GM12878 (cell line): ENCODE results near the gene MYBPC1. TPM values are rescaled to one million over a fixed set of nuclear protein-coding genes. Genes with fewer than 3 reads are reported as not detected.
A peak's percentile ranks its signal among the peaks of the same experiment; 100 is the strongest.

ENCODE experiments used
- ATAC-seq: fragments of 200-7000 bp; cut with Tn5 transposase; 3 replicates; pipeline ENCODE4 v1.9.1; 2020; ENCODE audit warnings: mild to moderate bottlenecking, moderate library complexity
- BruUV-seq: library from RNA; stranded (reverse); fragments of 400-500 nt; replicated peaks from 2 replicates; lab custom pipeline; 2021; lab: Mats Ljungman, UMichigan
- CTCF ChIA-PET: fragments of 300-600 bp; sonication (Branson Sonifier 250); formaldehyde crosslinking; extraction: SDS; loops from one replicate; lab custom pipeline; 2021; ENCODE audit warnings: inconsistent platforms; lab: Yijun Ruan, JAX
- POLR2A ChIA-PET: fragments of 350-600 bp; formaldehyde crosslinking; extraction: SDS; loops from one replicate; lab custom pipeline; 2021; ENCODE audit warnings: inconsistent platforms; lab: Charles Lee
- RAD21 ChIA-PET: fragments of 300-600 bp; sonication (Branson Sonifier 250); formaldehyde crosslinking; loops from one replicate; lab custom pipeline; 2023; ENCODE audit warnings: antibody characterized with exemption; ENCODE audit not compliant: unreplicated experiment; lab: Charles Lee
- SMC1A ChIA-PET: fragments of 300-600 bp; sonication (Branson Sonifier 250); formaldehyde crosslinking; loops from one replicate; lab custom pipeline; 2023; ENCODE audit not compliant: unreplicated experiment, uncharacterized antibody; lab: Charles Lee
- DNase-seq: peaks from one replicate; pipeline ENCODE4 v3.0.0-alpha.2; 2011; ENCODE audit warnings: low read depth, low spot score
- FAIRE-seq: peaks from 3 replicates; lab custom pipeline; 2011; peaks lifted over from hg19 to GRCh38; lab: Jason Lieb, UNC
- H2AFZ ChIP-seq: 2 replicates; pipeline ENCODE4 v1.6.0; 2011; ENCODE audit warnings: low read depth, low read length, control low read depth; ENCODE audit not compliant: control insufficient read depth
- H3K27ac ChIP-seq: 2 replicates; pipeline ENCODE4 v1.5.1; 2011; ENCODE audit warnings: control low read depth; ENCODE audit not compliant: control insufficient read depth, insufficient read depth
- H3K27me3 ChIP-seq, 2 experiments: replicated peaks in 1 of 2; 2 replicates each; pipeline versions ENCODE4 v1.6.0 to v1.6.1; 2011; ENCODE audit warnings: low read length in 1 of 2; ENCODE audit not compliant: control insufficient read depth in 2 of 2, insufficient read depth in 2 of 2
- H3K36me3 ChIP-seq, 2 experiments: 2 replicates each; pipeline ENCODE4 v1.5.1; 2011; ENCODE audit warnings: low read length in 1 of 2; ENCODE audit not compliant: control insufficient read depth in 2 of 2, insufficient read depth in 2 of 2
- H3K4me1 ChIP-seq: 2 replicates; pipeline ENCODE4 v1.6.1; 2011; ENCODE audit warnings: mild to moderate bottlenecking, low read length, moderate library complexity, mixed read lengths; ENCODE audit not compliant: control insufficient read depth, insufficient read depth
- H3K4me2 ChIP-seq: 2 replicates; pipeline ENCODE4 v1.6.0; 2011; ENCODE audit warnings: control low read depth; ENCODE audit not compliant: control insufficient read depth, insufficient read depth
- H3K4me3 ChIP-seq: fragments of 200-600 bp; sonication (generic); 2 replicates; pipeline ENCODE4 v1.5.1; 2016
- H3K79me2 ChIP-seq: 2 replicates; pipeline ENCODE4 v1.6.0; 2011; ENCODE audit warnings: low read length; ENCODE audit not compliant: control insufficient read depth, insufficient read depth
- H3K9ac ChIP-seq: 2 replicates; pipeline ENCODE4 v1.8.0; 2011; ENCODE audit warnings: low read length, control low read depth, mixed read lengths; ENCODE audit not compliant: control insufficient read depth, insufficient read depth
- H3K9me3 ChIP-seq: replicated peaks from 3 replicates; pipeline ENCODE4 v1.5.1; 2011; ENCODE audit warnings: mild to moderate bottlenecking, low read length; ENCODE audit not compliant: control insufficient read depth, insufficient read depth
- H4K20me1 ChIP-seq: 2 replicates; pipeline ENCODE4 v1.6.0; 2011; ENCODE audit not compliant: control insufficient read depth, insufficient read depth
- BCL11A ChIP-seq: IDR thresholded peaks from 2 replicates; pipeline ENCODE4 v1.6.1; 2011; ENCODE audit warnings: low read depth, low read length
- CBX3 ChIP-seq: fragments of 200-600 bp; sonication (generic); IDR thresholded peaks from 2 replicates; pipeline ENCODE4 v1.6.1; 2016; ENCODE audit warnings: low read depth, borderline replicate concordance
- E2F4 ChIP-seq: IDR thresholded peaks from 2 replicates; pipeline ENCODE4 v1.6.1; 2012; ENCODE audit warnings: low read depth, low read length, improper control_type of control experiment
- E2F8 ChIP-seq: fragments of 450-650 bp; IDR thresholded peaks from 2 replicates; pipeline ENCODE4 v1.6.1; 2018; ENCODE audit warnings: mild to moderate bottlenecking, low read depth, moderate library complexity; ENCODE audit not compliant: partially characterized antibody
- JUNB ChIP-seq: IDR thresholded peaks from 2 replicates; pipeline ENCODE4 v1.6.1; 2016; ENCODE audit warnings: antibody characterized with exemption, mild to moderate bottlenecking
- MYB ChIP-seq: fragments of 150-350 bp; IDR thresholded peaks from 2 replicates; pipeline ENCODE4 v1.6.1; 2014; ENCODE audit warnings: mild to moderate bottlenecking, low read depth, low read length, borderline replicate concordance
- RAD51 ChIP-seq: fragments of 450-650 bp; IDR thresholded peaks from 2 replicates; pipeline ENCODE4 v1.6.1; 2016; ENCODE audit warnings: moderate library complexity, mild to moderate bottlenecking, inconsistent platforms
- RFX5 ChIP-seq: IDR thresholded peaks from 2 replicates; pipeline ENCODE4 v1.6.1; 2011; ENCODE audit warnings: low read depth, low read length, improper control_type of control experiment
- RUNX3 ChIP-seq: IDR thresholded peaks from 2 replicates; pipeline ENCODE4 v1.6.1; 2012; ENCODE audit warnings: low read length, inconsistent platforms
- SRF ChIP-seq, 2 experiments: IDR thresholded peaks; 2 replicates each; pipeline ENCODE4 v1.6.1; 2011; ENCODE audit warnings: low read depth in 2 of 2, low read length in 2 of 2, mild to moderate bottlenecking in 1 of 2, moderate library complexity in 1 of 2
- TARDBP ChIP-seq: IDR thresholded peaks from 2 replicates; pipeline ENCODE4 v1.6.1; 2016; ENCODE audit warnings: borderline replicate concordance
- USF2 ChIP-seq: IDR thresholded peaks from 2 replicates; pipeline ENCODE4 v1.6.1; 2011; ENCODE audit warnings: low read depth, low read length, improper control_type of control experiment, borderline replicate concordance
- ZNF24 ChIP-seq: fragments of 450-650 bp; IDR thresholded peaks from 2 replicates; pipeline ENCODE4 v1.6.1; 2017; ENCODE audit warnings: antibody characterized with exemption, mild to moderate bottlenecking
- WGBS: methylation state at CpG from one replicate; pipeline ENCODE4 v1.1.6; 2016; ENCODE audit warnings: low lambda C conversion rate; ENCODE audit not compliant: insufficient replicate concordance, insufficient coverage; ENCODE audit errors: missing lambda C conversion rate; 5-methylcytosine and 5-hydroxymethylcytosine counted together
- in situ Hi-C: fragments of 300-500 bp; cut with MboI; formaldehyde crosslinking; loops from 9 replicates; pipeline ENCODE4 v1.14.3; 2018; ENCODE audit warnings: mixed read lengths
- intact Hi-C: fragments of 100-400 bp; cut with micrococcal nuclease; formaldehyde crosslinking; loops from one replicate; pipeline ENCODE4 v1.14.2; 2022; ENCODE audit not compliant: unreplicated experiment
- polyA plus RNA-seq, 11 experiments: library from polyadenylated mRNA; depleted of rRNA in 4 of 11; unstranded in 6 of 11; stranded (reverse) in 5 of 11; fragments of >200 nt; fragmentation: Nextera tagmentation in 4 of 11; fragmentation: Illumina TruSeq in 1 of 11; extraction: Ambion mirVana in 4 of 11; extraction: Trizol in 1 of 11; gene quantifications; 1 replicate in 1 of 11; 2 replicates in 10 of 11; pipeline versions ENCODE4 v1.2.1 to v1.2.3, GENCODE V29; 2011 to 2016; ENCODE audit warnings: inconsistent platforms in 2 of 11, missing spikeins in 2 of 11, low read depth in 1 of 11
- total RNA-seq, 4 experiments: library from RNA; depleted of rRNA in 3 of 4; stranded (reverse); fragments of >200 nt in 3 of 4; fragmentation: Illumina TruSeq in 1 of 4; extraction: Trizol in 1 of 4; gene quantifications; 2 replicates each; pipeline versions ENCODE4 v1.2.1 to v1.2.3, GENCODE V29; 2013 to 2021

MYBPC1 gene
- total and polyA plus RNA-seq, 10 of the 15 experiments (the other 5 are each of a cell fraction or from before 2014, with no cell fraction given) = not detected

GRCh38 chr12:101732318-101732717 is 137.5 kb downstream of the MYBPC1 start:
- H3K4me2 ChIP-seq = no peak overlapping the region
- ATAC-seq (no peak), FAIRE-seq (no peak), DNase-seq (no peak)
- CTCF ChIA-PET = no interaction called here
- SMC1A ChIA-PET = no interaction called here
- H3K27me3 ChIP-seq = no peaks in the 10 kb centered on the region
- TF ChIP-seq MYB = no peak
- no peak for TF ChIP-seq RAD51
- TF ChIP-seq JUNB = no peak
- no peak for TF ChIP-seq TARDBP
- no peak overlapping the region for H2AFZ ChIP-seq
- H3K4me3 ChIP-seq = no peak overlapping the region
- H3K27ac ChIP-seq = no peak overlapping the region
- BruUV-seq = no TSS peak
- H3K9me3 ChIP-seq = no peaks in the 10 kb centered on the region
- no peaks in the 10 kb centered on the region for H4K20me1 ChIP-seq
- RAD21 ChIA-PET = no interaction called here
- WGBS = 0% methylated on average over 1 of the region's 1 CpG
- POLR2A ChIA-PET = no interaction called here
- no peaks in the 10 kb centered on the region for H3K79me2 ChIP-seq
- in situ Hi-C loops (no loop called here), intact Hi-C loops (no loop called here)
- H3K4me1 ChIP-seq = no peaks in the 10 kb centered on the region
- no peak overlapping the region for H3K9ac ChIP-seq
- H3K36me3 ChIP-seq = no peaks in the 10 kb centered on the region

- TF ChIP-seq BCL11A (no peak), CBX3 (no peak), E2F8 (no peak), USF2 (no peak), E2F4 (no peak), RUNX3 (no peak), ZNF24 (no peak), RFX5 (no peak), SRF (IDR thresholded peaks at IDR 0.05; ENCODE audit: low read depth in 2 of 2, low read length in 2 of 2) (no peak)
- H3K9ac ChIP-seq = no peak overlapping the region
- WGBS = 34% methylated on average over 2 of the region's 2 CpGs
- CTCF ChIA-PET = interaction anchor here (0.9 kb wide), 1 partner anchor 14 kb away, joined by 3 read pairs; no protein-coding TSS in a partner anchor
- no peak for DNase-seq
- H3K9me3 ChIP-seq = no peaks in the 10 kb centered on the region
- peak; percentile 49; the same call in 2 of the 3 replicates for ATAC-seq
- H4K20me1 ChIP-seq = no peaks in the 10 kb centered on the region
- no peaks in the 10 kb centered on the region for H3K4me1 ChIP-seq
- no peaks in the 10 kb centered on the region for H3K27me3 ChIP-seq
- in situ Hi-C loops (no loop called here), intact Hi-C loops (no loop called here)
- H3K36me3 ChIP-seq = no peaks in the 10 kb centered on the region
- H3K4me3 ChIP-seq = no peak overlapping the region
- BruUV-seq = no TSS peak
- FAIRE-seq = no peak
- no peak overlapping the region for H3K4me2 ChIP-seq
- POLR2A ChIA-PET = no interaction called here
- H2AFZ ChIP-seq = no peak overlapping the region
- H3K79me2 ChIP-seq = no peaks in the 10 kb centered on the region
- SMC1A ChIA-PET = interaction anchor here (1.0 to 1.5 kb wide), 3 partner anchors 10 to 20 kb away, joined by 3 to 6 read pairs (median 5); no protein-coding TSS in a partner anchor
- H3K27ac ChIP-seq = no peak overlapping the region
- RAD21 ChIA-PET = no interaction called here
Measured at GRCh38 chr12:101733166-101733565, 138.4 kb downstream of the MYBPC1 start.
